Gastrocnemius medialis (tissue), 4 donors: ENCODE data around the gene MEF2C. TPM values are rescaled to one million over a fixed set of nuclear protein-coding genes. Genes with fewer than 3 reads are reported as not detected.
"Not testable (repeated sequence)": the region's sequence is repeated elsewhere in the genome, so short reads cannot be mapped to it uniquely, and the experiment has no call there.

ENCODE experiments used
- ATAC-seq, 2 donors: fragments of 150-250 bp; one replicate each; pipeline ENCODE4 v1.9.1; 2016
- DNase-seq, 2 donors: peaks; one replicate each; pipeline ENCODE4 v3.0.0-alpha.2; 2019
- H3K27ac ChIP-seq, 4 donors: fragments of 200-600 bp; sonication (generic); 1 replicate in 1 of 4; 2 replicates in 3 of 4; pipeline ENCODE4 v1.5.1; 2016 to 2018; ENCODE audit warnings: mild to moderate bottlenecking in 2 of 4, moderate library complexity in 1 of 4
- H3K27me3 ChIP-seq, 3 donors: fragments of 200-600 bp; sonication (generic) in 2 of 3; 1 replicate in 1 of 3; 2 replicates in 2 of 3; pipeline versions ENCODE4 v1.5.1 to v1.6.0; 2016 to 2019; ENCODE audit warnings: mild to moderate bottlenecking in 1 of 3, moderate library complexity in 1 of 3
- H3K36me3 ChIP-seq, 2 donors: fragments of 200-600 bp; sonication (generic) in 1 of 2; one replicate each; pipeline ENCODE4 v1.5.1; 2017 to 2018
- H3K4me1 ChIP-seq, 2 donors: fragments of 200-600 bp; sonication (generic) in 1 of 2; one replicate each; pipeline ENCODE4 v1.5.1; 2016 to 2017; ENCODE audit warnings: mild to moderate bottlenecking in 2 of 2
- H3K4me3 ChIP-seq, 4 donors: fragments of 200-600 bp; sonication (generic) in 3 of 4; 1 replicate in 1 of 4; 2 replicates in 3 of 4; pipeline ENCODE4 v1.5.1; 2016 to 2019; ENCODE audit warnings: mild to moderate bottlenecking in 2 of 4
- H3K9me3 ChIP-seq, 3 donors: fragments of 200-600 bp; sonication (generic) in 2 of 3; 1 replicate in 1 of 3; 2 replicates in 2 of 3; pipeline ENCODE4 v1.5.1; 2016 to 2019
- POLR2A ChIP-seq, 2 donors: fragments of 450-650 bp; IDR thresholded peaks; one replicate each; pipeline ENCODE4 v1.6.1; 2017; ENCODE audit warnings: antibody characterized with exemption in 2 of 2, mild to moderate bottlenecking in 2 of 2, moderate library complexity in 2 of 2
- in situ Hi-C, 4 donors: fragments of 200-750 bp; cut with MboI; loops; one replicate each; pipeline versions ENCODE4 v1.15.0 to v1.8.0; 2017; ENCODE audit warnings: low sequenced_read_pairs in 4 of 4
- intact Hi-C: fragments of 100-400 bp; cut with DNase I; formaldehyde crosslinking; loops from one replicate; pipeline ENCODE4 v1.15.1; 2023; ENCODE audit warnings: low total_unique reads
- total RNA-seq, 4 donors: library from RNA; depleted of rRNA; stranded (reverse); fragments of >200 nt; gene quantifications; one replicate each; pipeline versions ENCODE4 v1.1.0 to v1.2.3, GENCODE V29; 2016
- TF ChIP-seq, protein P1 (sequence below), 5 experiments: fragments of 450-650 bp in 3 of 5; fragments of 200-600 bp in 2 of 5; sonication (generic) in 2 of 5; IDR thresholded peaks in 4 of 5; conservative IDR thresholded peaks in 1 of 5; 1 replicate in 4 of 5; 2 replicates in 1 of 5; pipeline ENCODE4 v1.5.1; 2016 to 2019; ENCODE audit warnings: antibody characterized with exemption in 5 of 5, mild to moderate bottlenecking in 3 of 5, moderate library complexity in 3 of 5

Gene MEF2C
- total RNA-seq, 4 donors from 2014 or later, result 63.8 to 192 (median 128) TPM

DNA sequence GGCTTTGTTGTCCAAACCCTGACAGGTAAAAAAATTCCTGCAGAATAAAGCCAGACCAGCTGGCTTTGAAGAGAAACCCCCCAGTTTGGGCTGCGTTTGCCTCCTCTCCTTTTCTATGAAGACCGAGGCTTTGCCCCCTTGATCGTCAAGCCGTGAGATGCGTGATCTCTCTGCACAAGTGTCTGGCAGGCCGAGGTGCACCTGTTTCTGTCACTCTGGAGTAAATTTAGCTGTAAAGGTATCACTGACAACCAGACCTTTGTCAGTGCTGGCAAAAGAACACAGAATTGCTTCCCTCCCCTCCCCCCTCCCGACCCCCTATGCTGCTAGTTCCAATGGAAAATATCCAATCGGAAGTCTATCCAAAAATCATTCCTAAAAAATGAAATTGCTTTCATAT lies 21.0 kb upstream of the MEF2C start:
- in situ Hi-C loops, H3K36me3 ChIP-seq, intact Hi-C loops, H3K27me3 ChIP-seq, DNase-seq, H3K9me3 ChIP-seq: not testable (repeated sequence)
- peaks cover 11 to 13% of the 10 kb centered on the region in 2 donors for H3K4me1 ChIP-seq
- ATAC-seq, result peak; percentile 89 to 96
- peak overlapping the region; percentile 39 to 56 (median 41) for H3K4me3 ChIP-seq
- H3K27ac ChIP-seq, result peak overlapping the region; percentile 79 to 87 (median 82)

- Histone ChIP-seq H3K4me3 (peak overlapping the region; percentile 36 to 56 (median 42)), H3K4me1 (peaks cover 25 to 34% of the 10 kb centered on the region in 2 donors), H3K27ac (peak overlapping the region; percentile 87 to 96 (median 94))
- peak; percentile 79 to 82 for ATAC-seq
- DNase-seq, intact Hi-C loops, in situ Hi-C loops, H3K9me3 ChIP-seq, H3K36me3 ChIP-seq, H3K27me3 ChIP-seq: not testable (repeated sequence)
Observed at GRCh38 chr5:88901077-88901476, 18.1 kb upstream of the MEF2C start.

DNA sequence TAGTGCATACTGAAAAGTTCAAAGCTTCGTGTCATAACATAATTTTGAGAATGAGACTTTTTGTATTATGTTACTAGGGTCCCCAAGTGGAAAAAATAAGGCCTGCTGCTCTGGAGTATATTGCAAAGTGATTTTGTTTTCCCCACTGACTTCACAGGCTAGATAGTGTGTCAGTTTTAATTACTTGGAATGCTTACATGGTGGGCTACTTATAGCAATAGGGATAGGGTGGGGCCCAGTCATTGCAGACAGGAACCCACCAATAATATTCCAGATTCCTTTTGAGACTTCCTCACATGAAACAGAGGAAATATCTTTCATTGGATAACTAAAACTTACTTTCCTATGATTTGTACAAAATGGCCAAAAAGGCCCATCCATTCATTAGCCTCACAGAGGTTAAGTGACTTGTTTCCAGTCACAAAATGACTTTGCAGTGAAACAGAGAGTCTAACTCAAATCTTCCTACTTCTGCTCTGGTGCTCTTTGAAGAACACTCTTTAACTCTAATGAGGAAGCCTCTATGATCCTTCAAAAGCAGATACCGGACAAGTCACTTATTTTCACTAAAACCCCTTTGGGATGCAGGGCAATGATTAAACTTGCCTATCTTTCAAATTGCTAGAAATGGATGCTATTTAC lies 16.2 kb upstream of the MEF2C start:
- Histone ChIP-seq H3K9me3 (no peaks in the 10 kb centered on the region), H3K4me1 (peaks cover 32 to 45% of the 10 kb centered on the region in 2 donors), H3K4me3 (peak overlapping the region; percentile 5 to 48 (median 35)), H3K36me3 (no peaks in the 10 kb centered on the region), H3K27me3 (no peaks in the 10 kb centered on the region), H3K27ac (peak overlapping the region; percentile 86 to 96 (median 94))
- no peak for ATAC-seq
- DNase-seq, result no peak
- intact Hi-C loops (no loop called here), in situ Hi-C loops (loop anchor here in 1 of 4 donors (25.0 kb wide), 1 partner anchor 162 kb away; no protein-coding TSS in a partner anchor)
- TF ChIP-seq POLR2A (IDR thresholded peaks at IDR 0.05), result no peak
- TF ChIP-seq, protein P1, sequence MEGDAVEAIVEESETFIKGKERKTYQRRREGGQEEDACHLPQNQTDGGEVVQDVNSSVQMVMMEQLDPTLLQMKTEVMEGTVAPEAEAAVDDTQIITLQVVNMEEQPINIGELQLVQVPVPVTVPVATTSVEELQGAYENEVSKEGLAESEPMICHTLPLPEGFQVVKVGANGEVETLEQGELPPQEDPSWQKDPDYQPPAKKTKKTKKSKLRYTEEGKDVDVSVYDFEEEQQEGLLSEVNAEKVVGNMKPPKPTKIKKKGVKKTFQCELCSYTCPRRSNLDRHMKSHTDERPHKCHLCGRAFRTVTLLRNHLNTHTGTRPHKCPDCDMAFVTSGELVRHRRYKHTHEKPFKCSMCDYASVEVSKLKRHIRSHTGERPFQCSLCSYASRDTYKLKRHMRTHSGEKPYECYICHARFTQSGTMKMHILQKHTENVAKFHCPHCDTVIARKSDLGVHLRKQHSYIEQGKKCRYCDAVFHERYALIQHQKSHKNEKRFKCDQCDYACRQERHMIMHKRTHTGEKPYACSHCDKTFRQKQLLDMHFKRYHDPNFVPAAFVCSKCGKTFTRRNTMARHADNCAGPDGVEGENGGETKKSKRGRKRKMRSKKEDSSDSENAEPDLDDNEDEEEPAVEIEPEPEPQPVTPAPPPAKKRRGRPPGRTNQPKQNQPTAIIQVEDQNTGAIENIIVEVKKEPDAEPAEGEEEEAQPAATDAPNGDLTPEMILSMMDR (IDR thresholded peaks at IDR 0.05 in 4 of 5, conservative IDR thresholded peaks at IDR 0.05 in 1 of 5), result no peak

DNA sequence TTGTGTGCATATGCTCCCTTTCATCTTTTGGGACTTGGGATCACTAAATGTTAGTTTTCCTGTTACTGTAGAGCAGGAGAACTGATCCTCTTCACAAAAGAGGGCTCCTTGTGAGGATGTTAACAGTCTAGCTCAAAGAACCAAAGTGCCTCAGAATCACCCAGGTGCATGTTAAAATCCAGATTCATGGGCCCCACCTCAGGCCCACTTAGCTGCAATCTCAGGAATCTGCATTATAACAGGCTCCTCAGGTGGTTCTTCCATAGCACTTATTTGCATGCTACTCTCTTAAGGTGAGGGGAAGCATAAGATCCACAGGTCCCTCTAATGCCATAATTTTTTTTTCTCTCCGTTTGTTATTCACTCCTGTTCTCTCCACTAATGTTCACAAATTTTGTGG lies 14.8 kb upstream of the MEF2C start:
- no peaks in the 10 kb centered on the region for H3K9me3 ChIP-seq
- no peaks in the 10 kb centered on the region for H3K27me3 ChIP-seq
- DNase-seq, result no peak
- TF ChIP-seq POLR2A (IDR thresholded peaks at IDR 0.05), result no peak
- TF ChIP-seq, protein P1 (IDR thresholded peaks at IDR 0.05 in 4 of 5, conservative IDR thresholded peaks at IDR 0.05 in 1 of 5), result no peak
- H3K4me3 ChIP-seq, result peak overlapping the region in 3 of 4 donors; percentile 40 to 50 (median 41)
- peak overlapping the region; percentile 86 to 96 (median 94) for H3K27ac ChIP-seq
- intact Hi-C loops, result no loop called here
- in situ Hi-C loops, result loop anchor here in 1 of 4 donors (25.0 kb wide), 1 partner anchor 160 kb away; no protein-coding TSS in a partner anchor
- peaks cover 33 to 59% of the 10 kb centered on the region in 2 donors for H3K4me1 ChIP-seq
- no peaks in the 10 kb centered on the region for H3K36me3 ChIP-seq
- no peak for ATAC-seq

- H3K9me3 ChIP-seq, result no peaks in the 10 kb centered on the region
- H3K36me3 ChIP-seq, result no peaks in the 10 kb centered on the region
- intact Hi-C loops (no loop called here), in situ Hi-C loops (loop anchor here in 1 of 4 donors (25.0 kb wide), 1 partner anchor 159 kb away; no protein-coding TSS in a partner anchor)
- peak overlapping the region; percentile 86 to 96 (median 94) for H3K27ac ChIP-seq
- H3K4me3 ChIP-seq, result peak overlapping the region; percentile 40 to 50 (median 44)
- H3K27me3 ChIP-seq, result no peaks in the 10 kb centered on the region
- peaks cover 43 to 63% of the 10 kb centered on the region in 2 donors for H3K4me1 ChIP-seq
- peak; percentile 51 to 59 for ATAC-seq
- DNase-seq, result peak in 1 of 2 donors; percentile 40
- TF ChIP-seq POLR2A (IDR thresholded peaks at IDR 0.05), result no peak
- TF ChIP-seq, protein P1 (IDR thresholded peaks at IDR 0.05 in 4 of 5, conservative IDR thresholded peaks at IDR 0.05 in 1 of 5), result no peak
Observed at GRCh38 chr5:88895681-88896501, 12.9 kb upstream of the MEF2C start.
